Right atrium auricular region (tissue), 2 donors: ENCODE data around the gene CLEC4G. TPM values are rescaled to one million over a fixed set of nuclear protein-coding genes. Genes with fewer than 3 reads are reported as not detected.

Source experiments
- DNase-seq: peaks from one replicate; pipeline ENCODE4 v3.0.0-alpha.2; 2019; ENCODE audit warnings: low spot score
- H3K27ac ChIP-seq, 2 donors: fragments of 200-600 bp; sonication (generic); 1 replicate in 1 of 2; 2 replicates in 1 of 2; pipeline ENCODE4 v1.5.1; 2016 to 2019
- H3K27me3 ChIP-seq, 2 donors: fragments of 200-600 bp; sonication (generic); one replicate each; pipeline versions ENCODE4 v1.5.1 to v1.6.0; 2017 to 2019
- H3K36me3 ChIP-seq: fragments of 200-600 bp; sonication (generic); one replicate; pipeline ENCODE4 v1.5.1; 2016
- H3K4me1 ChIP-seq, 2 donors: fragments of 200-600 bp; sonication (generic); one replicate each; pipeline versions ENCODE4 v1.5.1 to v1.6.0; 2017 to 2019
- H3K4me3 ChIP-seq, 2 donors: fragments of 200-600 bp; sonication (generic); 1 replicate in 1 of 2; 2 replicates in 1 of 2; pipeline ENCODE4 v1.5.1; 2017 to 2019; ENCODE audit warnings: mild to moderate bottlenecking in 1 of 2, moderate library complexity in 1 of 2
- H3K9me3 ChIP-seq, 2 donors: fragments of 200-600 bp; sonication (generic); one replicate each; pipeline ENCODE4 v1.5.1; 2019
- CTCF ChIP-seq, 2 donors: fragments of 200-600 bp; sonication (generic); IDR thresholded peaks; one replicate each; pipeline ENCODE4 v1.5.1; 2019; ENCODE audit warnings: antibody characterized with exemption in 2 of 2
- total RNA-seq, 2 donors: library from RNA; depleted of rRNA; stranded (reverse); fragments of >200 nt; gene quantifications; one replicate each; pipeline ENCODE4 v1.1.0, GENCODE V29; 2016

Gene CLEC4G
- total RNA-seq, 2 donors from 2014 or later, result 0.55 TPM; not detected in 1

- Histone ChIP-seq H3K4me1 (no peaks in the 10 kb centered on the region), H3K36me3 (no peaks in the 10 kb centered on the region), H3K27ac (no peak overlapping the region), H3K4me3 (no peak overlapping the region), H3K27me3 (peaks cover 0 to 9% of the 10 kb centered on the region in 2 donors), H3K9me3 (no peaks in the 10 kb centered on the region)
- no peak for DNase-seq
- TF ChIP-seq CTCF (IDR thresholded peaks at IDR 0.05), result no peak
Measured at GRCh38 chr19:7736148-7736547, 4.2 kb upstream of the CLEC4G start.

- Histone ChIP-seq H3K9me3 (no peaks in the 10 kb centered on the region), H3K4me3 (no peak overlapping the region), H3K27ac (no peak overlapping the region), H3K4me1 (peaks cover 0 to 6% of the 10 kb centered on the region in 2 donors), H3K36me3 (no peaks in the 10 kb centered on the region), H3K27me3 (peaks cover 0 to 24% of the 10 kb centered on the region in 2 donors)
- no peak for DNase-seq
- no peak for TF ChIP-seq CTCF (IDR thresholded peaks at IDR 0.05)
Measured at GRCh38 chr19:7734220-7735203, 2.6 kb upstream of the CLEC4G start.

GRCh38 chr19:7733376-7733775, 1.5 kb upstream of the CLEC4G start:
- no peak overlapping the region for H3K4me3 ChIP-seq
- H3K9me3 ChIP-seq, result no peaks in the 10 kb centered on the region
- no peak overlapping the region for H3K27ac ChIP-seq
- no peak for TF ChIP-seq CTCF (IDR thresholded peaks at IDR 0.05)
- H3K27me3 ChIP-seq, result peaks cover 0 to 24% of the 10 kb centered on the region in 2 donors
- peaks cover 0 to 6% of the 10 kb centered on the region in 2 donors for H3K4me1 ChIP-seq
- no peaks in the 10 kb centered on the region for H3K36me3 ChIP-seq
- no peak for DNase-seq

GRCh38 chr19:7731615-7732014, 295 bp downstream of the CLEC4G start:
- H3K4me1 ChIP-seq, result peaks cover 0 to 6% of the 10 kb centered on the region in 2 donors
- no peak for TF ChIP-seq CTCF (IDR thresholded peaks at IDR 0.05)
- H3K4me3 ChIP-seq, result no peak overlapping the region
- H3K27ac ChIP-seq, result no peak overlapping the region
- peaks cover 0 to 24% of the 10 kb centered on the region in 2 donors for H3K27me3 ChIP-seq
- H3K9me3 ChIP-seq, result no peaks in the 10 kb centered on the region
- H3K36me3 ChIP-seq, result no peaks in the 10 kb centered on the region
- DNase-seq, result no peak

GRCh38 chr19:7731218-7731595, 703 bp downstream of the CLEC4G start:
- Histone ChIP-seq H3K36me3 (no peaks in the 10 kb centered on the region), H3K4me3 (no peak overlapping the region), H3K4me1 (peaks cover 0 to 6% of the 10 kb centered on the region in 2 donors), H3K9me3 (no peaks in the 10 kb centered on the region), H3K27me3 (peaks cover 0 to 24% of the 10 kb centered on the region in 2 donors), H3K27ac (no peak overlapping the region)
- DNase-seq, result no peak
- no peak for TF ChIP-seq CTCF (IDR thresholded peaks at IDR 0.05)
